Adrenal gland (tissue), 12 donors: ENCODE measurements around the gene EHD4. TPM values are rescaled to one million over a fixed set of nuclear protein-coding genes. Genes with fewer than 3 reads are reported as not detected.

ENCODE experiments used
- DNase-seq, 7 donors: peaks; one replicate each; pipeline ENCODE4 v3.0.0-alpha.2; 2019 to 2020
- H3K27ac ChIP-seq, 5 donors: fragments of 200-600 bp; sonication (generic) in 4 of 5; 1 replicate in 3 of 5; 2 replicates in 2 of 5; pipeline versions ENCODE4 v1.5.1 to v1.8.0; 2016 to 2020; ENCODE audit warnings: mild to moderate bottlenecking in 1 of 5
- H3K27me3 ChIP-seq: fragments of 200-600 bp; 2 replicates; pipeline ENCODE4 v1.8.0; 2021
- H3K36me3 ChIP-seq, 2 donors: fragments of 200-600 bp; replicated peaks in 1 of 2; 1 replicate in 1 of 2; 2 replicates in 1 of 2; pipeline versions ENCODE4 v1.5.1 to v1.8.0; 2018 to 2022
- H3K4me1 ChIP-seq, 2 donors: fragments of 200-600 bp; replicated peaks in 1 of 2; 1 replicate in 1 of 2; 2 replicates in 1 of 2; pipeline versions ENCODE4 v1.5.1 to v1.8.0; 2018 to 2021
- H3K4me3 ChIP-seq, 4 donors: fragments of 200-600 bp; sonication (generic) in 3 of 4; one replicate each; pipeline ENCODE4 v1.5.1; 2016 to 2018
- H3K9me3 ChIP-seq, 3 donors: fragments of 200-600 bp; sonication (generic) in 1 of 3; replicated peaks in 1 of 3; 1 replicate in 2 of 3; 2 replicates in 1 of 3; pipeline versions ENCODE4 v1.5.1 to v1.8.0; 2016 to 2021
- POLR2A ChIP-seq, 2 donors: fragments of 450-650 bp; IDR thresholded peaks; one replicate each; pipeline ENCODE4 v1.6.1; 2017; ENCODE audit warnings: antibody characterized with exemption in 2 of 2, mild to moderate bottlenecking in 2 of 2, moderate library complexity in 1 of 2
- WGBS, 4 donors: extraction: QIAGEN DNeasy Blood & Tissue Kit in 2 of 4; methylation state at CpG; one replicate each; pipeline versions ENCODE4 v1.1.5 to v1.1.7; 2013 to 2017; 5-methylcytosine and 5-hydroxymethylcytosine counted together
- intact Hi-C, 2 donors: fragments of 100-400 bp; cut with DNase I; formaldehyde crosslinking; loops; one replicate each; pipeline versions ENCODE4 v1.14.1 to v1.15.0; 2022 to 2023
- polyA plus RNA-seq, 3 donors: library from polyadenylated mRNA; stranded (reverse); fragments of 200-250 nt in 2 of 3; fragments of 350-450 nt in 1 of 3; fragmentation: Illumina TruSeq in 1 of 3; extraction: RNeasy Lipid Tissue Mini Kit (QIAGEN cat#74804) in 1 of 3; gene quantifications; one replicate each; pipeline ENCODE4 v1.2.3, GENCODE V29; 2013 to 2014
- total RNA-seq, 9 donors: library from RNA; depleted of rRNA in 4 of 9; stranded (reverse); fragments of >200 nt in 4 of 9; fragments of 120-200 nt in 1 of 9; fragmentation: NEBNext Ultra II Directional in 1 of 9; extraction: Animal tissue kit (Norgen Biotek cat#: 25700) in 1 of 9; gene quantifications; one replicate each; pipeline versions ENCODE4 v1.1.0 to v1.2.4, GENCODE V29; 2013 to 2023
- TF ChIP-seq, protein P1 (sequence below), 6 experiments: fragments of 450-650 bp in 4 of 6; fragments of 200-600 bp in 2 of 6; sonication (generic) in 1 of 6; IDR thresholded peaks; 1 replicate in 5 of 6; 2 replicates in 1 of 6; pipeline versions ENCODE4 v1.5.1 to v1.8.0; 2016 to 2021; ENCODE audit warnings: antibody characterized with exemption in 6 of 6, mild to moderate bottlenecking in 2 of 6, moderate library complexity in 1 of 6
- donor health status: healthy with polysubstance abuse.
- donor health status: Bipolar disorder and iron deficiency.
- donor health status: DM: yes; HTN: yes; CAD: no.
- donor health status: DM: no; HTN: no; CAD: no.
- donor health status: DM: no; HTN: no; CAD: no.
- donor health status: DM: yes; HTN: yes; CAD: no.

Gene EHD4
- total and polyA plus RNA-seq, 12 donors, result 2.0 to 17.0 (median 11.5) TPM

DNA sequence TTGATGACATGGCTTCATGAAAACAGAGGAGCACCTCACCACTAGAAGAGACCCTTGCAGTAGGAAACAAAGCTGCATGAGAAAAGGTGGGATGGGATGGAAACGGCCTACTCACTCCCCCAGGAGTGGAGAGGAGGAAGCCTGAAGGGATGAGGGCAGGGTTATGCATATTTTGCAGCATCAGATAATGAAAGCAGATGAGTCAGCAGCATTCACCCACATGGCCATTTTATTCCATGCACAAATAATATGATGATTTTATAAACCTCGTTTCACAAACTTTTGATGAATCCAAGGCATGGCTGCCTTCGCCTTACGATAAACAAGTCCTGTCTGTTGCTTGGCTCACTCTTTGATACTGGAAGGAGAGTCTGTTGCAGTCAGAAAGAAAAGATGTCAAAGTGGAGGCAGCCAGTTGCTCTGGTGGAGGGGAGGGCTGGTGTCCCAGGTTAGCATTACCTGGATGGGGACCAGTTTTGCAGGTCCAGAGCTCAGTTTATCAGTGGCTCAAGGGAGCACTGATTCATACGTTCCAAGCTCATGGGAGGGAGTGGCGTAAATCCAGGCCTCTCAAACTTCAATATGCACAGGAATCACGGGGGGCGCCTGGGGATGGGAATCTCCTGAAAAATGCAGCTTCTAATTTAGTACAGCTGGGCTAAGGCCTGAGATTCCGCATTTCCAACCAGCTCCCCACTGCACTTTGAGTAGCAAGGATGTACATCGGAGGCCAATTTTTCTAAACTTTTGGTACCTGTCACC is 9.2 kb upstream of the EHD4 start:
- Histone ChIP-seq H3K4me1 (no peaks in the 10 kb centered on the region), H3K4me3 (no peak overlapping the region), H3K27ac (no peak overlapping the region), H3K36me3 (no peaks in the 10 kb centered on the region), H3K9me3 (no peaks in the 10 kb centered on the region), H3K27me3 (no peaks in the 10 kb centered on the region)
- intact Hi-C loops, result no loop called here
- TF ChIP-seq, protein P1, sequence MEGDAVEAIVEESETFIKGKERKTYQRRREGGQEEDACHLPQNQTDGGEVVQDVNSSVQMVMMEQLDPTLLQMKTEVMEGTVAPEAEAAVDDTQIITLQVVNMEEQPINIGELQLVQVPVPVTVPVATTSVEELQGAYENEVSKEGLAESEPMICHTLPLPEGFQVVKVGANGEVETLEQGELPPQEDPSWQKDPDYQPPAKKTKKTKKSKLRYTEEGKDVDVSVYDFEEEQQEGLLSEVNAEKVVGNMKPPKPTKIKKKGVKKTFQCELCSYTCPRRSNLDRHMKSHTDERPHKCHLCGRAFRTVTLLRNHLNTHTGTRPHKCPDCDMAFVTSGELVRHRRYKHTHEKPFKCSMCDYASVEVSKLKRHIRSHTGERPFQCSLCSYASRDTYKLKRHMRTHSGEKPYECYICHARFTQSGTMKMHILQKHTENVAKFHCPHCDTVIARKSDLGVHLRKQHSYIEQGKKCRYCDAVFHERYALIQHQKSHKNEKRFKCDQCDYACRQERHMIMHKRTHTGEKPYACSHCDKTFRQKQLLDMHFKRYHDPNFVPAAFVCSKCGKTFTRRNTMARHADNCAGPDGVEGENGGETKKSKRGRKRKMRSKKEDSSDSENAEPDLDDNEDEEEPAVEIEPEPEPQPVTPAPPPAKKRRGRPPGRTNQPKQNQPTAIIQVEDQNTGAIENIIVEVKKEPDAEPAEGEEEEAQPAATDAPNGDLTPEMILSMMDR (IDR thresholded peaks at IDR 0.05), result no peak
- no peak for TF ChIP-seq POLR2A (IDR thresholded peaks at IDR 0.05)
- WGBS, 4 donors, result 86 to 90% (median 88%) methylated on average over 8 to 10 of the region's 10 CpGs
- DNase-seq, result peak in 1 of 7 donors; percentile 36

DNA sequence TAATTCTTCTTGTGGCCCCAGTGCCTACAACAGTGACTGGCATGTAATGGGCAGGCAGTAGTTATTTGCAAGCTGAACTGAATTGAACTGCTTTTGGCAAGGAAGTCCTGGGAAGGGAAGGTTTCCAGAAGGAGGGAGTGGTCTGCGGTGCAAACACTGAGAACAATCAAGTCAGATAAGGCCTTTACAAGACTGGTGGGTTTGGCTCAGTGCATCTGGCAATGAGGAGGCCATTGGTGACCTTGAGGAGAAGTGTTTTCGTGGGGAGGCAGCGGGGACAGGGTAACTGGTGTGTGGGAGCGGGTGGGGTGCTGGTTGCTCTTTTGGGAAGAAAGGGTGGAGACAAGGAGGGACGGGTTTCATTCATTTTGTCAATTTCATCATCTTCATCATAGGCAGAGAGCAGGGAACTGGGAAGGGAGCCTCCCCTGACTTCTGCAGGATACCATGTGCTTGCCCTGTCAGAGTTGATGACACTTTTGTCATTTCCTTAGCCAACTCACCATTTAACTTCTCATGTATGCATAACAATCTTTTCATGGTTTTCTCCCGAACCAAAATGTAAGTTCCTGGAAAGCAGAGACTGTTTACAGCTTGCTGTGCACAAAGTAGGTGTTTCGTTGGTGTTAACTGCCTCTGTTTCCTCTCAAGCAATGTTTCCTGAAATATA is 8.4 kb upstream of the EHD4 start:
- Histone ChIP-seq H3K4me3 (no peak overlapping the region), H3K36me3 (no peaks in the 10 kb centered on the region), H3K9me3 (no peaks in the 10 kb centered on the region), H3K27ac (no peak overlapping the region), H3K4me1 (no peaks in the 10 kb centered on the region), H3K27me3 (no peaks in the 10 kb centered on the region)
- intact Hi-C loops, result no loop called here
- TF ChIP-seq, protein P1 (IDR thresholded peaks at IDR 0.05), result no peak
- TF ChIP-seq POLR2A (IDR thresholded peaks at IDR 0.05), result no peak
- DNase-seq, result peak in 2 of 7 donors; percentile 8 to 46
- 71 to 81% (median 78%) methylated on average over 7 of the region's 7 CpGs for WGBS, 4 donors

DNA sequence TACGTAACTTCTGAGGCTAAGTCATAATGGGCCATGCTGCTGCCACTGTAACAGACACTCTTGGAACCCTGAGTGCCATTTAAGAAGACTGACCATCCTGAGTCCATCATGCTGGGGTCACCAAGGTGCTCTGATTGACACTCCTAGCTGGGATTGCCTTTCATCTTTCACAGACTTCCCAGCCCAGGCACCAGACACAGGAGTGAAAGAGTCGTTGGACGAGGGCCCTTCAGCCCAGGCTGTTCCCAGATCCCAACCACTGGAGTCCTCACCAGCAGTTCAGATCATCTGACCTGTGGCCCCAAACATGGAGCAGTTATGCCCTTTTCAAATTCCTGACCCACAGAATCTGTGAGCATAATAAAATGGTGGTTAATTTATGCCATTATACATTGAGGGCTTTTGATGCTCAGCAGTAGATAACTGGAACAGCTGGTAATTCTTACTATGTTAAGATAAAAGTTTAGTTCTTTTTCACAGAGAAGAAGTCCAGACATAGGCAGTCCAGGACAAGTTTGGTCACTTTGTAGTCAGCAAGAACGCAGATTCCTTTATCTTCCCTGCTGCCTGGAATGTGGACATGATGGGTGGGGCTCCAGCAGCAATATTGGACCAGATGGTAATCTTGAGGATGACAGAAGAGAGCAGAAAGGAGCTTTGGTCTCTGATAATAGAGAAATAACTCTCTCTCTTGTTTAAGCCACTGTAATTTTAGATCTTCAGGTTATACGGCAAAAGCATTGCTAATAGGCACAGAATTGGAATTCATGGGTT is 7.3 kb upstream of the EHD4 start:
- Histone ChIP-seq H3K27me3 (no peaks in the 10 kb centered on the region), H3K9me3 (no peaks in the 10 kb centered on the region), H3K4me3 (no peak overlapping the region), H3K4me1 (no peaks in the 10 kb centered on the region), H3K27ac (no peak overlapping the region), H3K36me3 (no peaks in the 10 kb centered on the region)
- DNase-seq, result peak in 2 of 7 donors; percentile 2 to 43
- 85 to 93% (median 88%) methylated on average over 5 of the region's 5 CpGs for WGBS, 4 donors
- intact Hi-C loops, result loop anchor here in 1 of 2 donors (10.0 kb wide), 1 partner anchor 55 kb away; no protein-coding TSS in a partner anchor
- TF ChIP-seq, protein P1 (IDR thresholded peaks at IDR 0.05), result no peak
- no peak for TF ChIP-seq POLR2A (IDR thresholded peaks at IDR 0.05)

DNA sequence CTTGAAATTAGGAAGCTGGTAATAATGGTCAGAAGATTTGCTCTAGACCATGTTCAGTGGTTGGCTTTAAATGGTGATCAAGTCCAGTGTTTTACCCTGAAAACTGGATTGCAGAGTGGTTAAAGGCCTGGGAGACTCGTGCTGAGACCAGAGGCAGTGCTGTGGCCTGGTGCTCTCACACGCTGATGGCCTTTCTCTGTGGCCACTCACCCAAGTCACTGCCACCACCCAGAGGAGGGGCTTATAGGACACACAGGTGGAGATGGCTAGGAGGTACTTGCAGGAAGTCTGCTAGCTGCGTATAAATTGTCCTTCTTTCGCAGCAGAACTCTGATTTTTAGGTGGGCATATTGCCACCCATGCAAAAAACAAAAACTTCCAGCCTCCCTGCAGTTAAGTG is 6.2 kb upstream of the EHD4 start:
- WGBS, 4 donors, result 71 to 88% (median 84%) methylated on average over 4 of the region's 4 CpGs
- intact Hi-C loops, result loop anchor here in 1 of 2 donors (10.0 kb wide), 1 partner anchor 54 kb away; no protein-coding TSS in a partner anchor
- Histone ChIP-seq H3K27me3 (no peaks in the 10 kb centered on the region), H3K27ac (no peak overlapping the region), H3K36me3 (no peaks in the 10 kb centered on the region), H3K9me3 (no peaks in the 10 kb centered on the region), H3K4me3 (no peak overlapping the region), H3K4me1 (no peaks in the 10 kb centered on the region)
- TF ChIP-seq POLR2A (IDR thresholded peaks at IDR 0.05), result no peak
- TF ChIP-seq, protein P1 (IDR thresholded peaks at IDR 0.05), result no peak
- peak in 1 of 7 donors; percentile 10 for DNase-seq
